Embryonic facial prominence (tissue), 1 donor: ENCODE measurements around the gene AQP11.
"Not testable (repeated sequence)": the region's sequence is repeated elsewhere in the genome, so short reads cannot be mapped to it uniquely, and the experiment has no call there.

ENCODE experiments used
- DNase-seq: peaks from one replicate; pipeline ENCODE4 v3.0.0-alpha.2; 2016; ENCODE audit errors: extremely low spot score

Gene AQP11

DNA sequence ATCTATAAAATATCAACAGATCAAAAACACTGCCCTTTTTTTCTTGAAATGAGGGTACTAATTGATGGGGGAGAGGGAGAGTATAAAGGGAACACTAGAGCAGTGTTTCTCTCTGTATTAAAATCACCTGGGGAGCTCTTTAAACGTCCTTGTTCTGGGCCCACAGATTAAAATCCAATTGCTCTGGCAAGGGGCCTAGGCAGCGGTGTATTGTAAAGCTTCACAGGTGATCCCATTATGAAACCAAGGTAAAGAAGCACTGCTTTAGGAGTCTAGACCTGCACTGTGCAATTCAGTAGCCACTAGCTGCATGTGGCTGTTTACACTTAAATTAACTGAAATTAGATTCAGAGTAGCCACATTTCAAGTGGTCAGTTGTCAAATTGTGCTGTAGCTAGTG, 3.0 kb downstream of the AQP11 start:
- DNase-seq = no peak

DNA sequence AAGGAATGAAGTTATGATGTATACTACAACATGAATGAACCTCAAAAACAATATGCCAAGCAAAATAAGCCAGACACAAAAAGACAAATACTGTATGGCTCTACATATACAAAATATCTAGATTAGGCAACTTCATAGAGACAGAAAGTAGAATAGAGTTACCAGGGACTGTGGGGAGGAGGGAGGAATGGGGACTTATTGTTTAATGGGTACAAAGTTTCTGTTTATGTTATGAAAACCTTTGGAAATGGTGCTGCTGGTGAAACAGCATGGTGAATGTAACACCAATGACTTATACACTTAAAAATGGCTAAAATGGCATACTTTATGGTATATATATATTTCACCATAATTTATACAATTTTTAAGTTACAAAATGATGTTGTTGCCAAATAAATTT, 4.1 kb downstream of the AQP11 start:
- no peak for DNase-seq

DNA sequence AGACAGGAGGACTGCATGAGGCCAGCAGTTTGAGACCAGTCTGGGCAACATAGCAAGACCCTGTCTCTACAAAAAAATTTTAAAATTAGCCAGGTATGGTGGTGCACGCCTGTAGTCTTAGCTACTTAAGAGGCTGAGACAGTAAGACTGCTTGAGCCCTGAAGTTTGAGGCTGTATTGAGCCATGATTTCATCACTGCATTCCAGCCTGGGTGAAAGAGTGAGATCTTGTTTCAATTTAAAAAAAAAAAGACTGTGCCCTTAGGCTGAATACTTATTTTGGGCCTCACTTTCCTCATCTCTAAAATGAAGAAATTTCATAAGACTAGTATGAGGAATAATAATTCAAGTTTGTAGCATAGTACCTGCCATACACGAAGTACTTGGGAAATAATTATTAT, 6.9 kb downstream of the AQP11 start:
- DNase-seq = no peak

DNA sequence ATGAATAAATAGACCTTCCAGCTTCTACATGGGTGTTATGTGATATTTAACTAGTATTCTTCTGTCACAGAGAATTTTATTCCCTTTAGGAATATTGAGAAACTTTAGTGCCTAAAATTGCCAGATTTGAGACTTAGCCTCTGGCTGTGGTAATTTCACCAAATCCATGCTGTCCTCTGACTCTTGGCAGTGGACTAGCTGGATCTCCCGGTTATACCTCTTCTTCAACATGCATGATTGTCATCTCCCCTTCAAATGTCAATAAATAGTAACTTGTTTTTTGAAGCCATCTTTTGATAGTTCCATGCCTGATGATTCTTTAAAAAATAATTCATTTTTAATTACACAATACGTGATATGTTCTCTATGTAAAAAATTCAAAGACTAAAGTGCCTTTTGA, 8.4 kb downstream of the AQP11 start:
- no peak for DNase-seq

DNA sequence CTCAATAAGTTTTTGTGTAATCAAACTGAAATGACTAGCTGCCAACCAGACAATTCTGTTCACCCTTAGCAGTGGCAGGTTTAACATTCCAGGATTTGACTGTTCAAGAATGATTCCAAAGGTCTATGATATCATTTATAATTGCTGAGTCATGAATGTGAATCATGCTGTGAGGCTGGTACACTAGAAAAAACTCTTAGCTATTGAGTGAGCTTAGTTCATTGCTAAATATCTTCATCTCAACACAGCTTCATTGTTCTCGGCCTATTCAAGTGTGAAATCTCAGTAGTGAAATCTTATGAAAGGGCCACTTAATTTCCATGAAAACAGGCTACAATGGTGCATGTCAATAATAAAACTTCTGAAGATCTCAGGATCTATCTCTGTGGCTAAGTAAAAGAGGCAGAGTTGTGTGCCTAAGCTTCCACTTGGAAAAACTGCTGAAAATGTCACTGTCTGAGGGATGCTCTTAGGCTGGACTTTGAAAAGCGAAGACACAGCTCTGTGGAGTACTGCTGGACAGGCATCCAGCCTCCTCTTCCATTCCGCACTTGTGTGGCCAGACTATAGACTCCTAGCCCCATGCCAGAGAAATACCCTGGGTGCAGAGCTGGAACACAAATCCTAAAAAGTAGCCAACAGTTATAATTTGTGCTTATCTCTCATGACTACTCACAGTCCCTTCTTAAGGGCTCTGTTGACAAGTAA, 12.8 kb downstream of the AQP11 start:
- DNase-seq = no peak

DNA sequence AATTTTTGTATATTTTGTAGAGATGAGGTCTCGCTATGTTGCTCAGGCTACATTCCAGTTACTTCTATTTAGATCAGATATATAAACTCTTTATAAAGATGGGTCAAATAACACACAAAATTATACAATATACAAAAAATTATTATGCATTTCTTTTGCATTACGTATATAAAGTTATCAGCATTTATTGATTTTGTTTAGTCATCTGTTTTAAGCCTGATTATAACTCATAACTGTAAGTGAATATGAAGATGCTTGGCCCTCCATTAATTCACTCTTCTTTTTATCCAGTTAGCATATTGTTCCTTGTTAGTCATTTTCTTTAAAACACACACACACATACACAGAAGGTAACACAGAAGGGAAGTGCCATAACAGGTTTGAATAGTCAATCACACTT, 14.5 kb downstream of the AQP11 start:
- no peak for DNase-seq

DNA sequence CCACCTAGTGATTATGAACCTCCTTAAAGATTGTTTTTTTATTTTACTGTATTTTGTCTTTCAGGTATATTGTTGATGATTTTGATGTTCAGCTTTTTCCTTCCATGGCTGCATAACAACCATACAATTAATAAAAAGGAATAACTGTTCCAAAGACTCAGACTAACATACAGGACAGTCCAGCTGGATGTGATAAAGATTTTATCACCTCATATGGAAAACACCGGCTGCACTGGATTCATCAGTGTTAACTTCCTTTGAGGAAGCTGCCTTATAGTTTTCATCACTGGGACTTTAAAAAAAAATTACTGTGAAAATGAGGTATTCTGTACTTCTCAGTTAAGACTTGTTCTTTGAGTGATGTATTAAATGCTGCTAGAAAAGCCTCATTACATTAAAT, 19.5 kb downstream of the AQP11 start:
- no peak for DNase-seq

DNA sequence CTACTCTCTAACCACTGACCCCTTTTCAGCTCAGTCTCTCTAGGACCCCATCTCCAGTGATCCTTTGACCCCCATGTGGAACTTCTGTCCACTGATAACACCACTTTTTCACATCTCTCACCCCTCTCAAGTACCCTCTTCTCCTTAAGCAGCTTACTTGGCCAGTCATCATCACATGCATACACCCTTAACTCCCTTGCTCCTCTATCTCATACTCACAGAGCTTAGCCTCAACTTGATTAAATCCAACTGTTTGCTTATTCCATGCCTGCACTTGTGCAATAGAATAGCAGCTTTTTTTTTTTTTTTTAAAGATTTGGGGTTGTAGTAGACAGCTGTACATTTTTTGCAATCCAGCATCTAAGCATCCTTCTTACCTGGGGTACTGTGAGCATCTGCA, 22.2 kb downstream of the AQP11 start:
- DNase-seq = no peak

DNA sequence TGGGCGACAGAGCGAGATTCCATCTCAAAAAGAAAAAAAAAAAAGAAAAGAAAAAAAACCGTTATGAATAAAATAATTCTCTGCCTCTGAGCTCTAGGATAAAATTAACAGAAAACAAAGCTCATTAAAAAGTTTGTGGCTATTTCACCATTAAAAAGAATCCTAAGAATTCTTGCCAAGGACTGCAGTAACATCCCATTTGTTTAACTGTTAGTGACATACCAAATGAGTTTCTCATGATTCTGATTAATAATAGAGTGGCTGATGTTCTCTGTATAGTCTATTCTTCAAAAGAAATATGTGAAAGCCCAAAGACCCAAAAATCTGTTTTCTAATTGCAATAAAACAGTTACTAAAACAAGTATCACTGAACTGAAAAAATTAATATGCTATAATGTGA, 28.1 kb downstream of the AQP11 start:
- DNase-seq = no peak

DNA sequence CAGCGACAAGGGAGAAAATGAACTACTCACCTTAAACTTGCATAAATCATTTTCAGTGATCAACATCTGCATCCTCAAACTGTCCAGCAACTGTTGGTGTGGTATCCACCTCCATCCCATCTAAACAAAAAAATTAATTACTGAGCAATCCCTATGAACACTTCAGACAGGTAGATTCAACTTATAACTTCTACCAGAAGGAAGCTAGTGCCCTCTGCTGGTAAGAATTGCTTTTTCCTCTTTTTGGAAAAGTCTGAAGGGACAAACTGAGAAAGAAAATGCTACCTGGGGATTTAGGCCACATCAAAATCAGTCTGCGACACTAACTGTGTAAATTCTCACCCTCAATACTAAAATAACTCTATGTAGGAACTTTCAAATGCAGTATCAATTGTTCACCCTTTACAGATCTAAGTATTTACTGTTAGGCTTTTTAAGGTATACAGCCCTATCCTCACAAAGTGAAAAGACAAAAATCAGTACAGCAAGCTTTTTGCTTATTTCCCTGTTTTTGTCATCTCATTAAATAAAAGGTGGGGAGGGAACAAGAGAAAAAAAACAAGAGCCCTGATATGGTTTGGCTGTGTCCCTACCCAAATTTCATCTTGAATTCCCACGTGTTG, 29.9 kb downstream of the AQP11 start:
- DNase-seq = no peak

DNA sequence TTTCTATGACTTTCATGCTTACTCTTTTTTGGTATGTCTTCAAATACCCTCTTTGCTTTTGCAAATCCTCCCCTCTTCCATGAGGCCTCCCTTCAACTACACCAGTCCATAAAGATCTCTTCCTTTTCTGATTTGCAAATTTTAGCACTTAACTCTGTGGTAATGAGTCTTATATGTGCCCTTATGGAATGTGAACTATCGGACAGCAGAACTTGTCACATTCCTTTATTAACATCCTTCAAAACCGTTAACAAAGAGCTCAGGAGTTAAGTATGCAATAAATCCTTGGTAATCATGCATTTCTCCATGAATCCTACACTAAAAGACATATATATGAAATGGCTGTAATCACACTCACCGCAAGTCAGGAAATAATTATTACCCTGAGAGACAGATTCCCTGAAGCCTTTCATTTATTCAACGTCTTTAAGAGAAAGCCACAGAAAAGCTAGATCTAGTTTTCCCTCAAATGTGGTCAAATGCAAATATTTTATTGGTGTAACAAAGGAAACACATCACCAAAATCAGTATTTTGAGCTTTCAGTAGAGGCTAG, 40.5 kb downstream of the AQP11 start:
- no peak for DNase-seq

DNA sequence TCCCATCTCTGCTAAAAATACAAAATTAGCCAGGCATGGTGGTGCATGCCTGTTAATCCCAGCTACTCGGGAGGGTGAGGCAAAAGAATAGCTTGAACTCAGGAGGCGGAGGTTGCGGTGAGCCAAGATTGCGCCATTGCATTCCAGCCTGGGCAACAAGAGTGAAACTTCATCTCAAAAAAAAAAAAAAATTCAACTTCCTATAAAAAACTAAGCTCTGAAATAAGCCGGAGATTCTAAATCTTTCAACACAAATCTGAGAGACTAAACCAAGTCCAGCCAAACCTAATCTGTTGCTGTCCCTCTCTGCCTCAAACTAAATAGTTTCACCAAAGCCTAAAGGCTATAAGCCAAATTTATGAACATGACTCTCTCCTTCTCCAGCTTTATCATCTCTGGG, 44.2 kb downstream of the AQP11 start:
- DNase-seq = not testable (repeated sequence)

DNA sequence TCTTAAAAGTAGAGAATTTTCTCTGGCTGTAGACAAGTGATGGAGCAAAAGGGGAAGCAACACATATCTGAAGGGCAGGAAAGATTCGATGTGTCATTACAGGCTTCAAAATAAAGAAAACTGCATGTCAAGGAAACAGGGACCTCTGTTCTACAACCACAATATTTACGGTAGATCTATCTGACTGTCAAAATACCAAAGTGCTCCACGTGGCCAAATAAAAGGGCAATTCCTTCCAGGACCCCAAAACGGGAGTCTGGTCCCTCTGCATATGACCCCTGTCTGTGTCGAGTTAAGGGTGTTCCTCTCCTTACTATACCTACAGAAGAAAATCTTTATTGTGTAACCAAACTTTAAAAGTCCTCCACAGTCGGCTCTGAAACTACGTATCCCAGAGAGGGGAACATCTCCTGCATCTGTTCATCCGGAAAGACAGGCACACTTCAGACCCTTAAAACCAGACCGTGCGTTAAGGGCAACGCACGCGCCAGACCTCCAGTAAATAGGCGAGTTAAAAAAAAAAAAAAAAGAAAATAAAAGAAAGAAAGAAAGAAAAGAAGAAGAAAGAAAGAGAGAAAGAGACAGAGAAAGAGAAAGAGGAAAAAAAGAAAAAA, 47.1 kb downstream of the AQP11 start:
- DNase-seq = no peak

DNA sequence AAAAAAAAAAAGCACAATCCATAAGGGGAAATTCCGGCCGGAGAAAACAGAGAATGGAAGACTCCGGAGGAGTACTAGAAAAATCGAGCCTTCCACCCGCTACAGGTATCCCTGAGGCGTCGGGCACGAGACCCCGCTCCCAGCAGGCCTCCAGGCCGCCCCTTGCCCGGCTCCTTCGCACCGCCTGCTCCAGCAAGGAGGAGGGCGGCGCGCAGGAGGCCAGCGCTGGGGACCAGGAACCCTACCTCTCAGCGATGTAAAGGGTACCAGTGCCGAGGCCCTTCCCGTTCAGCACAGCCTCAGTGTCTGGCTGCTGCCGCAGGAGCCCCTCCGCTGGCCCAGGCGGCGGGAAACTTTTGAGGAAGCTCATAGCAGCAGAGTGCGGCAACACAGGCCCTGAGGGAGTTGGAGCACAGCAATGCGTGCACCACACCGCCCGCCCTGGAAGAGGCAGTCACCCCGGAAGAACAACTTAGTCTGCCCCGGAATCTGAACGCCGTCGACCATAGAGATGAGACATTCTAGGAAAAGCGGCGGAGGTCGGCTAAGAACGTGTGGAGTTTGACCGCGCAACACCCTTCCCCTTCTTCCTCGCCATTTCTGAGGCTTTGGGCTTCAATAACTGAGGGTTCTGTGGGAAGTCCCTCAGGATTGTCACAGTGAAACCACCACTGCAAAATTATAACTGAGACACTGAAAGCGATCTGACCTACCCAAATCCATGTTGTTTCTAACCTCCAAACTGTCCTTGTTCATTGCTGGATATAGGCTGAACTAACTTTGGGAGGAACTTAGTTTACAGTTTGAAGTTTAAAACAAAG, 47.8 kb downstream of the AQP11 start, which contains the start of gene CLNS1A:
Gene CLNS1A (minus strand): TSS at position 450 of the 821 bp plus-strand sequence. CDS start 80 bp downstream, at position 370.
- peak; percentile 89 for DNase-seq

DNA sequence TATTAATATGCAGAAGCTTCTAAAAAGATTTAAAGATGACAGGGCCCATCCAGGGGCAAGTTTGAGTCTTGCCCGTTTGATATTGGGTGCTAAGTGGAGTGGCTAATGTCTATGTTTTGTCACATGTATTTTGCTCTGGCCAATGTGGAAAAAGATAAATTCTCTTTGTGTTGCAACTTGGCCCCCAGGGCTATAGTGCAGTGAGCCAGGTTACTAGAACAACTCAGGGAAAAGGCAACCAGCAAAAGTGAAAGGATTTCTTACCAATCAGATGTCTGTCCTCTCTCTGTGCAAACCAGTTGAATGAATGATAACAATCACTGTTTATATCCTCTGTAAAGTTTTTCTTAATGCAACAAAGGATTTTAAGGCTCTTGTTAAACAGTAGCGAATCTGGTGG, 52.5 kb downstream of the AQP11 start:
- no peak for DNase-seq

DNA sequence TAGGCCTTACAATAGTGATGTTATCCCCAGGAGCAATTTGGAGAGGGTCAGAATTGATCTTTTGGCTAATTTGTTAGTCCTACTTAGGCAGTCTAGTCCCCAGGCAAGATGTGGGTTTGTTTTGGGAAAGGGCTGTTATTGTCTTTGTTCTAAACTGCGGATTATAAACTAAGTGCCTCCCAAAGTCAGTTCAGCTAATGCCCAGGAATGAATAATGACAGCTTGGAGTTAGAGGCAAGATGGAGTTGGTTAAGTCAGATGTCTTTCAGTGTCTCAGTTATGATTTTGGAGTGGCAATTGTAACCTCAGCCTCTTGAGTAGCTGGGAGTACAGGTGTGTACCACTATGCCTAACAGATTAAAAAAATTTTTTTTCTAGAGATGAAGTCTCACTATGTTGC, 55.1 kb downstream of the AQP11 start:
- no peak for DNase-seq

DNA sequence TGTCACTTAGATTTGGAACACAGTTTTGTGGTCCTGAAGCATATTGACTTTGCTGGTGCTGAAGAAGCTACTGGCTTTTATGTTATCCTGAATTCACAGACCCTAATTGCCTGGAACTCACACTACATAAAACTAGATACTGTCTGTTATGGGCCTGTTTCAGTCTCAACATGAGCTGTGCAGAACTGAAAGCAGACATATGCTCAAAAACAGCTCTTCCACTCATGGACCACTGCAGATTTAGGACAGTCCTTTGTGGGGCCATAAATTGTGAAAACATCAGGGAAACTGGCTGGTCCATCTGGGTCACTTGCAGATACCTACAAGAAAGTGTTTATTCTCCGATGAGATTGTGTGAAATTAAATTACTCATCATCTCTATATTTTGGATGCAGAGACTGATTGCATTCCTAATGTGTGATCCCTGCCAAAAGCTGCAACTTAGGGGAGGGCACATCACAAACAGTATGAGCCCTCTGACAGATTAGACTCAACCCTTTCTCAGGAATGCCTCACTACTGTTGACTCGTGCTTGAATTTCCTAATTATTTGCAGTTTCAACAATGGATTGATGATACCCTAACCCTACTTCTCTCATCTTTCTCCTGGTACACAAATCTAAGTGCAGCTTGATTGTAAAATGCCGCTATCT, 58.0 kb downstream of the AQP11 start:
- no peak for DNase-seq

DNA sequence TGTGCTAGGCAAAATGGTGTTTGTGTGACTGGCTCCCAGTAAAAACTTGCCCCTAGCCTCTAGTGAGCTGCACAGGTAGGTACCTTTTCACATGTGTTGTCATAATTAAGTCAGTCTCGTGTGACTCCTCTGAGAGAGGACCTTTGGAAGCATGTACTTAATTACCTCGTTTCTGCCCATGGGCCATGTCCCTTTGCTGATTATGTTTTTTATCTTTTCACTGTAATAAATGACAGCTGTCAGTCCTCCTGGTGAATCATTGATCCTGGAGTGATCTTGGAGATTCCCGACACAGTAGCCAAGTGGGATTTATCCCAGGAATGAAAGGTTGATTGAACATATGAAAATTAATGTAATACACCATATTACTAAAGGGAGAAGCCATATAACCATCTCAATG, 60.4 kb downstream of the AQP11 start:
- no peak for DNase-seq

DNA sequence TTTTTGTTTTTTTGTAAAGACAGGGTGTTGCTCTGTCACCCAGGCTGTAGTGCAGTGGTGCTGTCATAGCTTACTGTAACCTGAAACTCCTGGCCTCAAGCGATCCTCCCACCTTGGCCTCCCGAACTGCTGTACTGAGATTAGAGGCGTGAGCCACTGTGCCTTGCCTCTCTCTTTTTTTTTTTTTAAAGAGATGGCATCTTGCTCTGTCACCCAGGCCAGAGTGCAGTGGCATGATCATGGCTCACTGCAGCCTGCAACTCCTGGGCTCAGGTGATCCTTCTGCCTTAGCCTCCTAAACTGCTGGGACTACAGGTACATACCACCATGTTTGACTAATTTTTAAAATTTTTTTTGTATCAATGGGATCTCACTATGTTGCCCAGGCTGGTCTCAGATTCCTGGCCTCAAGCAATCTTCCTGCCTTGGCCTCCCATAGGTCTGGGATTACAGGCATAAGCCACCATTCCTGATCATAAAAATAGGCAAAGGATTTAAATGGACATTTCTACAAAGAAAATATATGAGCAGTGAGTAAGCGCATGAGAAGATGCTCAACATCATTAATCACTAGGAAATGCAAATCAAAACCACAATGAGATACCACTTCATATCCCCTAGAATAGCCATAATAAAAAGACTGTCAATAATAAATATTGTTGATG, 65.1 kb downstream of the AQP11 start:
- DNase-seq = no peak

DNA sequence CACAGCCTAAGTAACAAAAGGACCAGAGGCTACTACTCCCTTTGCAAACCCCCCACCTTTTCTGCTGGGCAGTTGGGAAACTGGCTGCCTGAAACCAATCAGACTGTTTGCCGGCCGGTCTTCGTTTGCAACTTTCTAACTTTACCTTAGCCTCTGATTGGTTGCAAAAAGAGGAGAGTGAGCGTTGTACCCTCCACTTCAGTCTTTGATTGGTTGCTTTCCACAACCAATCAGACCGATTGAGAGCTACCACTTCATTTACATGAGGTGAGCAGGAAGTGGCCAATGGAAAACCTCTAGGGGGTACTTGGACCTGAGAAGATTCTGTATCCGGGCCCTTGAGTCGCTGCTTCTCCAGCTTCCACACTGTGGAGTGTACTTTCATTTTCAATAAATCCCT, 66.6 kb downstream of the AQP11 start:
- no peak for DNase-seq
